Measurements from ENCODE around the gene FOXP1.

Gene FOXP1

DNA sequence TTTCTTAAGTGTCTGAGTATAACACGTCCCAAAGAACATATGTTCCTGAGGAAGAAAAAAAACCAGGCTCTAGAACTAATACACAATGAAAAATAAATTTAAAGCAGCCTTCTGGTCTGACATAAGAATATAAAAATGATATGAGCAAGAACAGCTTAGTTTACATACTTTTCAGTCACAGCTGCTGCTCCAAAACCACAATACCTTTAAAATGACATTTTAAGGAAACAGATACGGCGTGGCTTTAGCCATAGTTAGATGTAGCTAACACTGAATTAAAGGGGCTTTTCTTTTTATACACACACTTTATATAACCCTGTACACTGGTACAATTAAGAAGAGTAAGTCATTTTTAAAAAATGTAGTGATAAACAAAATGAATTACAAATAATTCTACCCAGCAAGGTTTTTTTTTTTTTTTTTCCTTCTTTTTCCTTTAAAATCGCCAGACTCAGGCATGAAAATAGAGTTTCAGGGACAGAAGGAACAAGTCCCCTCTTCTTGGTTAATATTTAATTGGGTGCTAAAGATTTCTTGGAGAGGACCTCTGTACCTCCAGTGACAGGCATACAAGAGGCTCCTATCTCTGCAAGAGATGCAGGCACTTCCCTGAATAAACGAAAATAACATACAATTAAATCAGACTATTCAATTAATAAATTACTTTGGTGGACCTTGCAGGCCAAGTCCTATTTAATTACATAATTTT, 265.6 kb downstream of the FOXP1 start:
- DNase-seq, result no peak

DNA sequence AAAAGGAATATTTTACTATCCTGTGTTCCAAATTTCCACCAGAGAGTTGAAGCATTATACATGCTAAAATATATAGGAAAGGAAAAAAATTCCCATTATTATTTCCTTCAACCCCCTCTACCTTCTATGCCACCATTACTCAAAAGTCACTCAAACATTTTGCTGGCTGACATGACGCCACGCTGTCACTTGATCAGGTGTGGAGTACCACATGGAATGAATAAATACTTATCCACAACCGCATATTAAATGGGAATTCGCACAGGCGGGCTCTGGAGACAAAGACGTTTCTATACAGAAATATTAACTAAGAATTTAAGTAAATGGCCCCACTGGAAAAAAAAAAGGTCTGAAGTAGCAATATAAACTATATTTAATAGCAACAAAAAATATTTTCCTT, 266.4 kb downstream of the FOXP1 start:
- no peak for DNase-seq

DNA sequence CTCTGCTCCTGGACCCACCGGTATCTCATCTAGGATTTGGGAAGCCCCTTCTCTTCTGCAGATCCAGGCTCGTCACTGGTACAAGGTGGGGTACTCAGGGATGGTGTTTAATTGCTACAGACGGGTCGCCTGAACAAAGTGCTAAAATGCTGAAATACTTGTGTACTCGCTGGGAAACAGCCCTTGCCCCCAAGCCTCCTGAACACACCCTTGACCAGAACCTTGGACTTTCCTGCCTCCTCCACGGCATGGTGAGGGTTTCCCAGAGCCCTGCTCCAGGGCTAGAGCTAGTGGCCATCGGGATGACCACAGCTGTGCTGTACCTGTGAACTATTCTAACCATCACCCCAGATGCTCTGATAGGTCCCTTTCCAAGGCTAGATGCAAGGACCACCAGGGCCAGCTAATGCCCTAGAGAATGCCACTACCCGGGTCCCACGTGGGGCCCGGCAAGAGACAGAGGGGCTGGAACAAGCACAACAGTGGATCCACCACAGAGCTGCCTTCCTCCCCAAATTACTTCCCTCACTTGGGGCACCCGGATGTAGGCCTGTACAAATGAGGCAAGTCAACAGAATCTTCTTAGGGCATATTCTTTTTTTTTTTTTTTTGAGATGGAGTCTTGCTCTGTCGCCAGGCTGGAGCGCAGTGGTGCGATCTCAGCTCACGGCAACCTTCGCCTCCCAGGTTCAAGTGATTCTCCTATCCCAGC, 267.3 kb downstream of the FOXP1 start:
- no peak for DNase-seq

DNA sequence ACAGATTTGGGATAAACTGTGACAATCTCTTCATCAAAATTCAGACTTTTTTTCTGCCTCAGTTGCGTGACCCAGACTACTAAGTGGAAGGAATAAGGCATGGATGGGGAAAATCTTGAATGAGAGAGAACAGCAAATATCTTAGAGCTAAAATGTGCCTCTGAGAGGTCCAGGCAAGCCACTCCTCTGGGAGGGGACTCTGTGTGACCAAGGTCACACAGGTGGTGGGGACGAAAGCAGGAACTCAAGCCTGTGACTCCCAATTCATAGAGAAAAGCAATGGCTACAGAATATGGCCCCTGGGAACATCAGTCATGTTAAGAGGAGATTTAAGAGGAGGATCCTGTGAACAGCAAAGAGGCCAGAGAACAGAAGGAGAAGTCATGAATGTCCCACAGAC, 268.1 kb downstream of the FOXP1 start:
- DNase-seq, result no peak

DNA sequence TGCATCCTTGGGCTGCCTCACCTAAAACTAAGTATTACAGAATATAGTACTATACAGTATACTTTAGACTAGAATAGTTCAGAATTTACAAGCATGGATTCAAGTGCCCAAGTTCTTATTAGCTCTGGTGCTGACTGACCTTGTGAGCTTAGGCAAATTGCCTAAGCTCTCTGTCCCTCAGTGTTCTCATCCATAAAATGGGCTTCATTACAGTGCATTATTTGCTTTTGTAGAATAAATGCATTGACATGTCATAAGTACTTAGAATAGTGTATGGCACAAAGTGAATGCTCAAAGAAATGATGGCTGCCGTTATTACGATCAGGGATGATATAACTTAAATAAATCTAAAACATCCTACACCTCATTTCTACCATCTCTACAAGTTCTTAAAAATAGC, 269.7 kb downstream of the FOXP1 start:
- no peak for DNase-seq

DNA sequence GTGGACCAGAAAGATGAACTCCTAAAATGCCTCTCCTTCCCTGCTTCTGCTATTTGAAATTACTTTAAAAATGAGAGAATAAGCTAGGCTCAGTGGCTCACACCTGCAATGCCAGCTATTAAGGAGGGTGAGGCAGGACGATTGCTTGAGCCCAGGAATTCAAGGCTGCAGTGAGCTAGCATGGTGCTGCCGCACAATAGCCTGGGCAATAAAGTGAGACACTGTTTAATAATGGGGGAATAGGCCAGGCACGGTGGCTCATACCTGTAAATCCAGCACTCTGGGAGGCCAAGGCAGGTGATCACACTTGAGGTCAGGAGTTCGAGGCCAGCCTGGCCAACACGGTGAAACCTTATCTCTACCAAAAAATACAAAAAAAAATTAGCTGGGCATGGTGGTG, 271.1 kb downstream of the FOXP1 start:
- DNase-seq, result no peak

DNA sequence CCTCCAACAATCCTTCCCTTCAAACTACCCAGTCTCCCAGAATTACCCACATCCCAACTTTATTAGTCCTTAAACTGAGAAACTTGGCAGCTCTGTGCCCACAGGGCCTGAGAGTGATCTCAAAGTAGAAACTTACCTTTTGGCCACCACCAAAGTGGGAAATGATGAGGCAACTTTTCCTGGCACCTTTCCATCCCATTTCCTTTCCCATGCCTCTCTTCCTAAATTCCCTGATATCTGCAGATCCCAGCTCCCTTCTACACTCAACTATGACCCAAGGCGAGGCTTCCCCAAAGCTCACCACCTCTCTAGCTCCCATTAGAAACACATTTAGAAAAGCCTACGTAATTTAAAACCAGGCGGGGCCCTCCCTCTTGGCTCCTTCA, 271.9 kb downstream of the FOXP1 start:
- no peak for DNase-seq

DNA sequence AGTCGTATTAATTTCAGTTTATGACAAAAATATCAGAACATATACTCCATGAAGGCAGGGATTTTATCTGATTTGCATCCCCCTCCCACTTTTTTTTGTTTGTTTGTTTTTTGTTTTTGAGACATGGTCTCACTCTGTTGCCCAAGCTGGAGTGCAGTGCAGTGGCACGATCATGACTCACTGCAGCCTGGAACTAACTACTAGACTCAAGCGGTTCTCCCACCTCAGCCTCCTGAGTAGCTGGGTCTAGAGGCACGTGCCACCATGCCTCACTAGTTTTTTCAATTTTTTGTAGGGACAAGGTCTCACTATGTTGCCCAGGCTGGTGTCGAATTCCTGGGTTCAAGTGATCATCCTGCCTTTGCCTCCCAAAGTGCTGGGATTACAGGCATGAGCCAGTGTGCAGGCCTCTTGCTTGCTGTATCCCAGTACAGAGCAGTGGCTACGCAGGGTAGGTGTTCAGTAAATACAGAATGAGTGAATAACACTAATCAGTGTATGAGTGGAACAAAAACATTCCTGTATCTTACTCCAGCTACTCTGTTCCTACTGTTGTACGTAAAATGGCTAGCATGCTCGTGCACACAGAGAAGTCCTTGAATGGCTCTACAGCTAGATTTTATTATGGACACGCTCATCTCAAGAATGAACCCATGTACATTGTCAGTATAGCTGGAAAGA, 272.4 kb downstream of the FOXP1 start:
- no peak for DNase-seq

DNA sequence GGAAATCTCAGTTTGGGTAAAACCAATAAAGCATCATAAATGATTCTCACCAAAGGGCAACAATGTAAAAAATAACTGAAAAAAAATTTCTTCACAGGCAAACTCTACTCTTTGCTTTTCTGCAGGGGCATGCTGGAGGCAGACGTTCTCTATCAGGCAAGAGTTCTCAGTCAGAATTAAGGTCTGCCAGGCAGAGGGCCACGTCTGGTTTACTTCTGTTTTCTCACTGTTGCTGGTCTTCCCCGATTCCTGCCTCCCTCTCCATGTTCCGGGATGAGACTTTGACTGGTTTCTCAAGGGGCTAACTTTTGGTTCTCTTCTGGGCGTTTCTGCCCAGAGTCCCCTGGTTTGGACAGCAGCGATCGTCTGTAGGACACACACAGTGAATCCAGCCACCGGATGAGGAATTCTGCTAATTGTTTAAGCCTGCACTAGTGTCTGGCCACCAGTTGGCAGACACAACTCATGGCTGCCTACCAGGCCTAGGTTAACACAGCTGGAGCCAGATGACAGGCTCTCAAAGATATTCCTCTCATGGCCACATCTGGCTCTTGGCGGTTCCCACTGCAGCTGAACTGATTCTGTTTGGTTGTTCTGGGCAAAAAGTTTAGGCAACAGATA, 273.1 kb downstream of the FOXP1 start:
- DNase-seq, result no peak

DNA sequence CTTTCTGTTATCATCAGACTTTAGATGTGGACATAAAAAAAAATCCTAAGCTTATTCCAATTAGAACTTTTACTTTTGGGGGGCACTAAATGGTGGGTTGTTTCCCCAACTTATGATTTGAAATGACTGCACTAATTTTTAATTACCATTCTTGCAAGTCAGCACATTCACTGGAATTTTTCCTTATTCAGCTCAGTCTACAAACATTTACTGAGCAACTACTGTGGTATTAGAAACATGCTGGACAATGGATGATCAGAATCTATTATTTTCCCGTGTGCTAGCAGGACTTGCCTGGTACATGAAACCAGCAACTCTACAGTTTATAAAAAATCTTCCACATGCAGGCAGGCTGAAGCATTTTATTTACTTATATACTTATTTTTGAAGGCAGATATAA, 273.6 kb downstream of the FOXP1 start:
- no peak for DNase-seq

DNA sequence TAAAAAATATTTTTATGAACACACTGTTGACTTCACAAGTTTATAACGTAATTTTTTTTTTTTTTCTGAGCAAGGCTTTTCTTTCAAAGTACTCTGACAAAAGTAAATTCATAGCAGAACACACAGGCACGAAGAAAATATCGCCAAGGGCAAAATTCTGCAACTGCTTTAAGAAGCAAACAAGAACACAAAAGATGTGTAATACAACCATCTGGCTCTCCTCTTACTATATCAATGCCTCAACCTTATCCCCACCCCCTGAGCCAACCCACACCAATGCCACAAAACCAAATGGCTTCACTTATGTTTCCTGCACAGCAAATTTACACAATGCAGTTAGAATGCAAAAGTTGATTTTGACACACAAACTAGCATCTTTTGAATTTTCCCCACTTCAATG, 274.2 kb downstream of the FOXP1 start:
- no peak for DNase-seq

DNA sequence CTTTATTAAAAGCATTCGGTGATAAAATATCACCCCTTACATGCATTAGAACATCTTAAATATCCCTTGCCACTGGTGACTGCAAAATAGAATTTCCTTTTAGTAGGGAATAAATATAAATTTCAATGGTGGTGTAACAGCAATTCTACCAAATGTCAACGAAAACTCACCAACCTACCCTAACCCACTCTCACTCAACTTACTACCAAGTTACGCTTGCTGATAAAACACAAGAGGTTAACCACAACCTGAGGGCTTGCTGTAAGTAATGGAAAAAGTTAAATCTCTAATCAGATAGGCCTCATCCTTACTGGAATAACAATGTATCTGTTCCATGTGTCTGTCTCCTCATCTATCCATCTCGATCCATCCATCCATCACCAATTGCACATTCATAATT, 274.7 kb downstream of the FOXP1 start:
- no peak for DNase-seq

DNA sequence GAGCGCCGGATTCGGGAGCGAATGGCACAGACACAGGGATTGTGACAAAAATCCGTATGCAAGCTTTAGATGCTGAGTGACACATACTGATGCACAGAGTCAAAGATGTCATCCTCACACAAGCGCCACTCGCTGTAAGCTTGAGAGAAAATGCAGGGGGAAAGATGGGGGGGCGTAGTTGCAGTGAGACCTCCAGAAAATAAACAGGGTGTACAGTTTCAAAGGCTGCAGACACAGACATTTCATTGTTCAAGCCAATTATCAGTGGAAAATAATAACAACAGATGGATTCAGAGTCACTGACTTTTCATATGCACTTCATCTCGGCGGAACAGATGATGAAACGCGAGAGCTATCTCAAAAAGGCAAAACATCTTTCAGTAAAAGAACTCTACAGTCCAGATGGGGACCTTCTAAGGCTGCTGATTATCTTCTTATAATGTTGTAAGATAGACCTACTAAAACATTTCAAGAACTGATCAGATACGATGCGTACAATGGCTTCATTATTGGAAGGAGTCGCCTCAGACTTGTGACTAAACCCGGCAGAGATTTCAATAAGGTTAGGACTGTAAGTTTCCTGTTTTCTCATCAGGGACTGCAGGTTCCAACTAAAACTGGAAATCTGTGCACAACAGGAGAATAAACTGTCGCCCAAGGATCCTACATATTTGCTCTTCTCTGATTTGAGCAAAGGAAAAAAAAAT, 275.4 kb downstream of the FOXP1 start:
- DNase-seq, result peak; percentile 74

DNA sequence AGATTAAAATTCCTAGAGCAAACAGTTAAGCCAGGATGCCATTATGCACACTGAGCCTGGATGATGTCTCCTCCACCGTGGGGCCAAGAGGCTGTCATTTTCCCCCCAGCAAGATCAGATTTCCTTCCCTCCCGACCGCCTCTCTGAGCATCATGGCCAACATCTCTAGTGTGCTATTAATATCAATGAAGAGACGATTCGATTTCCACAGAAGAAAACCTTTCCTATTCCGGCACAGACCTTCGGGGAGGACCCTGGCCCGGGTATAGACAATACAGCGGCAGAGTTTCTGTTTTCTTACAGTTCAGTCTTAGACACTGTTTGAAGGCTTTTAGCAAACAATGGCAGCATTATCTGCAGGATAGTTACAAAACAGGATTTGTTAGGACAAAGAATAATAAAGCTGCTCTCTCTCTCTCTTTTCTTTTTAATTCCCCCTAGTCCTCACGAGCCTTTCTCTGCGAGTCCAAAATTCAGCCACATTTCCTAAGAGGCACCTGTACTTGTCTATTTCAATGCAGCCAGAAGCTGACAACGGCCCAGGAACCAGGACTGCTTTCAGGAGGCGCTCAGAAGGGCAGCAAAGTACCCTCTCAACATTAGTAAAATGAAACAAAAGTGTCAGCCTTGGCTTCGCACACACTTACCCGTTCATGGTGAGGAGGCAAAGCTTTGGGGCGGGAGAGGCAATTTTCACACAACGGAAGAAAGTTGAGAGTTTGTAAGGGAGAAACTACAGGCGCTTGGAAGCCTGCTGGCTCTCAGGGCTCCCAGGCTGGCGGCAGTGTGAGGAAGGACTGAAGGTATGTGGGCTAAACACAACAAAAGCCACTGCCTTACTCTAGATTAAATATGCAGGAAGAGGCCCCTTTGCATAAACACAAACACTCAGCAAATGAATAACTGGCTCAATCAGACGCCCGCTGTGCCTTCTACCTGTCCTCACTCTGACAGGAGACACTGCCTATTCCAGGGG, 278.0 kb downstream of the FOXP1 start:
- no peak for DNase-seq

DNA sequence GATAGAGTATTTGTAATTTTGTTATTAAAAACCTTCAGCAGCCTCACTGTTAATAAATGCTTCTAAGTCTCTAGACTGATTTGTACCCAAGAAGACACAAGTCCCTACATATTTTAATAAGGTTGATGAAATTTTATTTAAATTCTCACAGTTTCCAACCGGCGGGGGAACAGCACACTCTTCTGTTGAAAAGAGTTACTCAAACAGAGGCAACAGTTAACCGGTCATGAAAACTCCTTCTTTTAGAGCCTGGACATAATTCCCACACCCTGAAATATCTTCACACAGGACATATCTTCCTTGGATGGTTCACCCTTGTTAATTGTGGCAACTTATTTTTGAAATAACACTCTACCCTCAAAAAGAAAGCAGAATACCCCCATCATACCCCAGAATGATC, 278.8 kb downstream of the FOXP1 start:
- DNase-seq, result no peak

DNA sequence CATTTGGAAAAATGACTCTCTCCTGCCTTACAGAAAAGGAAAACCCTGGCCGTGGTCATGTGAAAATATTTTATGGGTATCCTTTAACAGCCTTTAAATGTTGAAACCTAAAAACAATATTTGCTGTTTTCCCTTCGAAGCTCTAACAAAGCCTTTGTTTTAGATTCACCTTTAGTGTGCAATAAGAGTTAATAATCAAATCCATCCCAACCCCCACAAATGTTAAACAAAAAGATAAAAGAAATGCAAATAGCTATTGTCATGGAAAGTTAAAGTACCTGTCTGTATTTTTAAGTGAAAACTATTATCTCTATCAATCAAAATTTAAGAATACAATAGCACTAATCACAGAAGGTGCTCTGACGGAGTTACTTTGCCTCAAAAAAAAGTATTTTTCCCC, 279.3 kb downstream of the FOXP1 start:
- no peak for DNase-seq

DNA sequence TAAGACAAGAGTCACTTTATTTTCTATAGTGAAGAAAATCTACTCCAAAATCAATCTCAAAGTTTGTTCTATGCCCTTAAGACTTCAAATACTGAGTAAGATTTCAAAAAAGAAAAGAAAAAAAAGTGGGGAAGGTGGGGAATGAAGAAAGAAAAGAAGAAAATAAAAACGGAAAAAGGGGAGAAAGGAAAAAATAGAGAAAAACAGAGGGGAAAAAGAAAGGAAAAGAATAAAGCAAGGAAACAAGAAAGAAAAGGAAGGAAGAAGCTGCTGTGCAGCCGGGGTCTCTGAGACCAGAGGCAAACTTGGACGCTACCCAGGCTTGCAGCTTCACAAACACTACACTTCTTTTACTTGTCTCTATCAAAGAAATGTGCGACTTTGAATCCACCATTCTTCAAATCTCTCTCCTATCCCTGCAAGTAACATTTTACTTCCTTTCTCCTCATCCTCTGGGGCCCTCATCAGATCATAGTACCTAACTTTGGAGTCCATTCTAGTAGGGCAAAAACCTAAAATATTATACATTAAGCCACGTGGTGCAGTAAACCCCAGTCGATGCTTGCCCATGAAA, 279.8 kb downstream of the FOXP1 start:
- DNase-seq, result no peak

DNA sequence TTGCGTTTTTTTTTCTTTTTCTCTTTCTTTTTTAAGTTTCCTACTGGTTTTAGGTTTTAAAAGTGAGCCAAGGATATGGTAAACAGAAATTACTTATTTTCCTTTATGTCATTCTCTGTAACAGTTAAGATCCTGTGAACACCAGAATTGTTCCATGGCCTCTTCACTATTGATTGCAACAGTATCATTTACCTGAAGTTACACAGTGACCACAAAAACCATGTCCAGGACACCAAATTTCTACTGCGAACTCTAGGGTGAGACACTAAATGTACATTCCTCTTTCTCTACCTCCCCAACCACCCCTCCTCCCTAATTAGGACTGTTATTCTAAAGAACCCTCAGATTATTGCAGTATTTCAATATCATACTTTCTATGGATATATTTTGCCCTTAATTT, 280.9 kb downstream of the FOXP1 start:
- DNase-seq, result no peak

DNA sequence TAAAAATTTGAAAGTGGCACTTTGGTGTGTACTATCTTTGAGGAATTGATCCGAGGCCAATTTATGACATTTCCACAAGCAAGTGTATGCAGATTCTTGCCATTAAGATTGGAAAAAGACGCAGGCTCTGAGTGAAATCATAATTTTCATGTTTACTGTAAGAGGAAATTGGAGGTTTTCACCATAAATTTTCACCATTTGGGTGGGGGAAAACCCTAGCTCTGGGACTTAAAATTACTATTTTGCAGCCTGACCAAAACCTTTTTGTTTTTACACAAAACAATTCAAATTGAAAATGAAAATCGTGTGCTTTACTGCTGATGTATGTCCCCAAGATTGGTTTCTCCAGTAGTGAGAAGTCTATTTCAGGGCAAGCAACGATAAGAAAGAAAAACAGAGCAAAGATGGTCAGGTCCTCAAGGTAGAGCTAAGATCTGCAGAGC, 282.6 kb downstream of the FOXP1 start:
- DNase-seq, result no peak

DNA sequence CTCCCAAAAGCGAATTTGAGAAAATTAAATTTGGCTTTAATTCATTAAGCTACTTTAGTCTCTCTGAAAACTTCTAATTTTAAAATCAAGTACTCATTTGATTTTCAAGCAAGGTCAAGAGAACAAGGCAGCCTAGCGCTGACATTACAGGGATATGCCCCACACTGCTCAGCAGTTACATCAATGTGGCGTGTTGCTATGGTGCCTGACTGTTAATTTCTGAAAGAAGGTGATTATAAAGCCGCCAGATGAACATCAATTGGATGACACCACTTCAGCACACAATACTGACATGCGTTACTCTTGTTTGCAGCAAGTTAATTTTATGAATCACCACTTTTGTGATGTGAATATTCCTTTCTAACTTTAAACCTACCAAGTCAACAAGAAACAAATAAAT, 284.4 kb downstream of the FOXP1 start:
- DNase-seq, result no peak

DNA sequence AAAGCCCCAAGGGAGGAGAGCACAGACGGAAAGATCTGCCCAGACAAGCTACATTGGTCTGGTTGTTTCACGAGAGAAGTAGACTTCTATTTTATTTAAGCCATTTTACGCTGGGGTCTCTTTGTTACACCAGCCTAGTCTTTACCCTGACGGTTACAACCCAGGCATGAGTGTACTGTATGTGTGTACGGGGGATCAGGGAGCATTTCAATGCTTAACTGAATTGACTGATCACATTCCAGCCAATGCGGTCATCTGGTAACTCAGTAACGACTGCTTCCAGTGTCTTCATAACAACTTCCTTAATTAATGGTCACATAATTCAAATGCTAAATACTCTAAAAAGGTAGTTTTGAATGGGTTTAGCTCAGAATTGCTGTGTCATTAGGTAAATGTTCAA, 288.6 kb downstream of the FOXP1 start:
- DNase-seq, result no peak

DNA sequence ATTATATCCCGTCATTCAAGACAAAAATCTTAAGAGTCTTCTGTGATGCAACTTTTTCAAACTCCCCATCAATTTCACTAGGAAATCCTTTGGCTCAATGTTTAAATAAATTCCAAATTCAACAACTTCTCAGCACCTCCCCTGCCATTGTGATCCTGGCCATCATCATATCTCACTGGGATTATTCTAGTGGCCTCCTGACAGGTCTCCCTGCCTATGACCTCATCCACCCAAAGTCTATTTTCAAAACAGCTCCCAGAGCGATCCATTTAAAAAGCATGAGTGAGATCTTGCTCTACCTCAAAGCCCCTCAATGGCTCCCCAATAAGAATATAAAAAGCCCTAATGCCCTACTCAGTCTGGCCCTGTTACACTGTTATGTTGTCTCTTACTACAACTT, 293.2 kb downstream of the FOXP1 start:
- no peak for DNase-seq

Data from NCI-H2171 (cell line).